HG03439 (cell line): Measurements from ENCODE around the gene PPBP.
"Not testable (repeated sequence)": the region's sequence is repeated elsewhere in the genome, so short reads cannot be mapped to it uniquely, and the experiment has no call there.

Source experiments
- ATAC-seq: cut with Tn5 transposase; IDR thresholded peaks from one replicate; pipeline ENCODE4 v1.9.1; 2021; ENCODE audit warnings: mild to moderate bottlenecking, moderate library complexity; ENCODE audit not compliant: unreplicated experiment

Gene PPBP

GRCh38 chr4:73998040-73999011, 10.3 kb upstream of the PPBP start, which contains the start of gene CXCL5:
Gene CXCL5 (minus strand): TSS chr4:73998677. CDS start chr4:73998581, 96 bp downstream.
- no peak for ATAC-seq

- no peak for ATAC-seq
These were observed 4.1 kb upstream of the PPBP start for GRCh38 chr4:73992050-73992449.

GRCh38 chr4:73991742-73992000, 3.7 kb upstream of the PPBP start:
- ATAC-seq, result no peak

- ATAC-seq, result no peak
These were observed 3.2 kb upstream of the PPBP start for GRCh38 chr4:73990988-73991741.

- no peak for ATAC-seq
These were observed 1.9 kb upstream of the PPBP start for GRCh38 chr4:73989928-73990327.

GRCh38 chr4:73989031-73989430, 1.0 kb upstream of the PPBP start:
- no peak for ATAC-seq

- ATAC-seq, result no peak
These were observed 2.5 kb downstream of the PPBP start for GRCh38 chr4:73985528-73985852.

GRCh38 chr4:73984736-73985527, 3.1 kb downstream of the PPBP start:
- no peak for ATAC-seq

- not testable (repeated sequence) for ATAC-seq
These were observed 6.8 kb downstream of the PPBP start for GRCh38 chr4:73981175-73981574.

GRCh38 chr4:73979407-73979957, 8.5 kb downstream of the PPBP start:
- no peak for ATAC-seq

- no peak for ATAC-seq
These were observed 9.1 kb downstream of the PPBP start for GRCh38 chr4:73978886-73979285.

- no peak for ATAC-seq
These were observed 11.3 kb downstream of the PPBP start for GRCh38 chr4:73976716-73977115.

GRCh38 chr4:73976217-73976616, 11.8 kb downstream of the PPBP start:
- ATAC-seq, result no peak

GRCh38 chr4:73974352-73974751, 13.6 kb downstream of the PPBP start:
- no peak for ATAC-seq

- no peak for ATAC-seq
These were observed 17.0 kb downstream of the PPBP start for GRCh38 chr4:73970945-73971344.

- no peak for ATAC-seq
These were observed 18.0 kb downstream of the PPBP start for GRCh38 chr4:73970011-73970410.

- no peak for ATAC-seq
These were observed 20.1 kb downstream of the PPBP start for GRCh38 chr4:73967866-73968265.

- ATAC-seq, result no peak
These were observed 23.0 kb downstream of the PPBP start for GRCh38 chr4:73964862-73965611.

GRCh38 chr4:73962724-73963123, 25.3 kb downstream of the PPBP start:
- no peak for ATAC-seq

GRCh38 chr4:73959041-73959440, 28.9 kb downstream of the PPBP start:
- not testable (repeated sequence) for ATAC-seq
